Neural cell (in vitro differentiated cells): Measurements from ENCODE around the gene ARHGAP45. TPM values are rescaled to one million over a fixed set of nuclear protein-coding genes. Genes with fewer than 3 reads are reported as not detected.

Experiments used
- H2AFZ ChIP-seq: fragments of 200-600, 300-800 bp; sonication (generic), shearing (Covaris generic); 2 replicates; pipeline ENCODE4 v1.6.0; 2014; ENCODE audit warnings: low read depth, mild to moderate bottlenecking, antibody characterized with exemption, low read length, moderate library complexity
- H3F3A ChIP-seq: fragments of 200-600 bp; shearing (Covaris generic); 2 replicates; pipeline ENCODE4 v1.6.1; 2016; ENCODE audit warnings: mild to moderate bottlenecking, moderate library complexity, mixed read lengths, antibody characterized with exemption, low read length; ENCODE audit not compliant: insufficient read depth, poor library complexity, severe bottlenecking
- H3K27ac ChIP-seq: fragments of 200-600, 300-800 bp; sonication (generic), shearing (Covaris generic); 2 replicates; pipeline ENCODE4 v1.5.1; 2014; ENCODE audit warnings: mild to moderate bottlenecking, low read length, moderate library complexity
- H3K27me3 ChIP-seq: fragments of 300-800, 200-600 bp; sonication (generic), shearing (Covaris generic); 2 replicates; pipeline ENCODE4 v1.6.0; 2014; ENCODE audit warnings: mild to moderate bottlenecking, low read depth, low read length, moderate library complexity; ENCODE audit not compliant: insufficient read depth
- H3K36me3 ChIP-seq: fragments of 300-800, 200-600 bp; sonication (generic), shearing (Covaris generic); 2 replicates; pipeline ENCODE4 v1.5.1; 2014; ENCODE audit warnings: mild to moderate bottlenecking, antibody characterized with exemption, low read length, moderate library complexity; ENCODE audit not compliant: insufficient read depth
- H3K4me2 ChIP-seq: fragments of 300-800, 200-600 bp; sonication (generic), shearing (Covaris generic); 2 replicates; pipeline ENCODE4 v1.6.0; 2014; ENCODE audit warnings: mild to moderate bottlenecking, low read length
- H3K4me3 ChIP-seq: fragments of 300-800, 200-600 bp; sonication (generic), shearing (Covaris generic); 2 replicates; pipeline ENCODE4 v1.5.1; 2014; ENCODE audit warnings: mild to moderate bottlenecking, low read length, moderate library complexity
- H3K79me2 ChIP-seq: fragments of 200-600 bp; shearing (Covaris generic); replicated peaks from 2 replicates; pipeline ENCODE4 v1.6.0; 2014; ENCODE audit warnings: mild to moderate bottlenecking, low read length, moderate library complexity; ENCODE audit not compliant: insufficient read depth
- H3K9ac ChIP-seq: fragments of 300-800, 200-600 bp; sonication (generic), shearing (Covaris generic); 2 replicates; pipeline ENCODE4 v1.6.1; 2016; ENCODE audit warnings: mild to moderate bottlenecking, low read length, mixed read lengths
- H3K9me2 ChIP-seq: fragments of 200-600 bp; shearing (Covaris generic); 2 replicates; pipeline ENCODE4 v1.6.1; 2016; ENCODE audit warnings: mild to moderate bottlenecking, low read length, mixed read lengths; ENCODE audit not compliant: insufficient read depth
- H3K9me3 ChIP-seq: fragments of 200-600, 300-800 bp; sonication (generic), shearing (Covaris generic); 2 replicates; pipeline ENCODE4 v1.6.1; 2016; ENCODE audit warnings: mild to moderate bottlenecking, mixed run types, low read length, moderate library complexity, mixed read lengths
- H4K20me1 ChIP-seq: fragments of 200-600 bp; shearing (Covaris generic); 2 replicates; pipeline ENCODE4 v1.6.1; 2016; ENCODE audit warnings: mild to moderate bottlenecking, mixed run types; ENCODE audit not compliant: insufficient read depth
- EP300 ChIP-seq: fragments of 450-650 bp; conservative IDR thresholded peaks from 2 replicates; pipeline ENCODE4 v1.6.1; 2014; ENCODE audit warnings: antibody characterized with exemption, mild to moderate bottlenecking, moderate library complexity; ENCODE audit not compliant: poor library complexity, severe bottlenecking
- EZH2 ChIP-seq: fragments of 200-600, 300-800 bp; shearing (Covaris generic), sonication (generic); IDR thresholded peaks from 2 replicates; pipeline ENCODE4 v1.6.1; 2014; ENCODE audit warnings: antibody characterized with exemption, low read length, borderline replicate concordance, mild to moderate bottlenecking; ENCODE audit not compliant: insufficient read depth, poor library complexity, severe bottlenecking
- MXI1 ChIP-seq: fragments of 450-650 bp; conservative IDR thresholded peaks from 2 replicates; pipeline ENCODE4 v1.6.1; 2014; ENCODE audit warnings: antibody characterized with exemption, mild to moderate bottlenecking; ENCODE audit not compliant: poor library complexity, severe bottlenecking
- POLR2AphosphoS5 ChIP-seq: IDR thresholded peaks from 2 replicates; pipeline ENCODE4 v1.6.1; 2012
- RAD21 ChIP-seq: fragments of 450-650 bp; conservative IDR thresholded peaks from 2 replicates; pipeline ENCODE4 v1.6.1; 2014; ENCODE audit warnings: antibody characterized with exemption, mild to moderate bottlenecking, moderate library complexity
- SMC3 ChIP-seq: fragments of 450-650 bp; conservative IDR thresholded peaks from 2 replicates; pipeline ENCODE4 v1.6.1; 2014; ENCODE audit warnings: antibody characterized with exemption, mild to moderate bottlenecking, moderate library complexity; ENCODE audit not compliant: poor library complexity
- TAF1 ChIP-seq: IDR thresholded peaks from 2 replicates; pipeline ENCODE4 v1.6.1; 2012; ENCODE audit warnings: low read depth
- polyA plus RNA-seq: library from polyadenylated mRNA; depleted of rRNA; stranded (reverse); fragments of >200 nt; gene quantifications from 2 replicates; pipeline ENCODE4 v1.2.3, GENCODE V29; 2014
- TF ChIP-seq, protein P1 (sequence below): IDR thresholded peaks from 2 replicates; pipeline ENCODE4 v1.6.1; 2012; ENCODE audit warnings: borderline replicate concordance
- TF ChIP-seq, protein P2 (sequence below): fragments of 450-650 bp; IDR thresholded peaks from 2 replicates; pipeline ENCODE4 v1.5.1; 2014; ENCODE audit warnings: antibody characterized with exemption, mild to moderate bottlenecking, moderate library complexity; ENCODE audit not compliant: poor library complexity, severe bottlenecking

Gene ARHGAP45
- polyA plus RNA-seq, 1 donor from 2014 or later = 3.3 TPM

DNA sequence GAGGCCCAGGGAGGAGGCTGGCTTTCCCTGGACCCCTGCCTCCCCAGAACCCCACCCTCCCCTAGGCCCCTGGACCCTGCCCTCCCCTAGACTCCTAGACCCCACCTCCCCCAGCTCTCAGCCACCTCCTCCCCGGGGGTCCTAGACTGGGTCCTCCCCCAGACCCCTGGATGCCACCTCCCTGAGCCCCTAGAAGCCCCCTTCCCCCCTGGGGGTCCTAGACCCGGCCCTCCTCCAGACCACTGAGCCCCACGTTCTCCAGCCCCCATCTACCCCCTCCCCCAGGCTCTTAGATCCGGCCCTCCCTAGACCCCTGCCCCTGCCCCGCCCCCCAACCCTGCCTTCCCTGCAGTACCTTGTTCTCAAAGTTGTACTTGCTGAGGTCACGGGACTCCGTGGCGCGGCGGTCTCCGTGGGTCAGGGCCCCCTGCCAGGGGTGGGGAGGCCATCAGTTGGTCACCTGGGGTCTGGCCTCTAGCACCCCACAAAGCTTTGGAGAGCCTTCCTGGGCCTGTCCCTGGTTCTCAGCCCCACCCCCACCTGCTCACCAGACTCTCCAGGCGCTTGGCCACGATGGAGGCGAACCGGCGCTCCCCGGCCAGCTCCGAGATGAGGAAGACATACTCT is 44.8 kb downstream of the ARHGAP45 start:
- TF ChIP-seq SMC3 (no peak), POLR2AphosphoS5 (no peak), EP300 (no peak), MXI1 (no peak), RAD21 (no peak), TAF1 (no peak), EZH2 (no peak)
- TF ChIP-seq, protein P1, sequence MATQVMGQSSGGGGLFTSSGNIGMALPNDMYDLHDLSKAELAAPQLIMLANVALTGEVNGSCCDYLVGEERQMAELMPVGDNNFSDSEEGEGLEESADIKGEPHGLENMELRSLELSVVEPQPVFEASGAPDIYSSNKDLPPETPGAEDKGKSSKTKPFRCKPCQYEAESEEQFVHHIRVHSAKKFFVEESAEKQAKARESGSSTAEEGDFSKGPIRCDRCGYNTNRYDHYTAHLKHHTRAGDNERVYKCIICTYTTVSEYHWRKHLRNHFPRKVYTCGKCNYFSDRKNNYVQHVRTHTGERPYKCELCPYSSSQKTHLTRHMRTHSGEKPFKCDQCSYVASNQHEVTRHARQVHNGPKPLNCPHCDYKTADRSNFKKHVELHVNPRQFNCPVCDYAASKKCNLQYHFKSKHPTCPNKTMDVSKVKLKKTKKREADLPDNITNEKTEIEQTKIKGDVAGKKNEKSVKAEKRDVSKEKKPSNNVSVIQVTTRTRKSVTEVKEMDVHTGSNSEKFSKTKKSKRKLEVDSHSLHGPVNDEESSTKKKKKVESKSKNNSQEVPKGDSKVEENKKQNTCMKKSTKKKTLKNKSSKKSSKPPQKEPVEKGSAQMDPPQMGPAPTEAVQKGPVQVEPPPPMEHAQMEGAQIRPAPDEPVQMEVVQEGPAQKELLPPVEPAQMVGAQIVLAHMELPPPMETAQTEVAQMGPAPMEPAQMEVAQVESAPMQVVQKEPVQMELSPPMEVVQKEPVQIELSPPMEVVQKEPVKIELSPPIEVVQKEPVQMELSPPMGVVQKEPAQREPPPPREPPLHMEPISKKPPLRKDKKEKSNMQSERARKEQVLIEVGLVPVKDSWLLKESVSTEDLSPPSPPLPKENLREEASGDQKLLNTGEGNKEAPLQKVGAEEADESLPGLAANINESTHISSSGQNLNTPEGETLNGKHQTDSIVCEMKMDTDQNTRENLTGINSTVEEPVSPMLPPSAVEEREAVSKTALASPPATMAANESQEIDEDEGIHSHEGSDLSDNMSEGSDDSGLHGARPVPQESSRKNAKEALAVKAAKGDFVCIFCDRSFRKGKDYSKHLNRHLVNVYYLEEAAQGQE = no peak
- TF ChIP-seq, protein P2, sequence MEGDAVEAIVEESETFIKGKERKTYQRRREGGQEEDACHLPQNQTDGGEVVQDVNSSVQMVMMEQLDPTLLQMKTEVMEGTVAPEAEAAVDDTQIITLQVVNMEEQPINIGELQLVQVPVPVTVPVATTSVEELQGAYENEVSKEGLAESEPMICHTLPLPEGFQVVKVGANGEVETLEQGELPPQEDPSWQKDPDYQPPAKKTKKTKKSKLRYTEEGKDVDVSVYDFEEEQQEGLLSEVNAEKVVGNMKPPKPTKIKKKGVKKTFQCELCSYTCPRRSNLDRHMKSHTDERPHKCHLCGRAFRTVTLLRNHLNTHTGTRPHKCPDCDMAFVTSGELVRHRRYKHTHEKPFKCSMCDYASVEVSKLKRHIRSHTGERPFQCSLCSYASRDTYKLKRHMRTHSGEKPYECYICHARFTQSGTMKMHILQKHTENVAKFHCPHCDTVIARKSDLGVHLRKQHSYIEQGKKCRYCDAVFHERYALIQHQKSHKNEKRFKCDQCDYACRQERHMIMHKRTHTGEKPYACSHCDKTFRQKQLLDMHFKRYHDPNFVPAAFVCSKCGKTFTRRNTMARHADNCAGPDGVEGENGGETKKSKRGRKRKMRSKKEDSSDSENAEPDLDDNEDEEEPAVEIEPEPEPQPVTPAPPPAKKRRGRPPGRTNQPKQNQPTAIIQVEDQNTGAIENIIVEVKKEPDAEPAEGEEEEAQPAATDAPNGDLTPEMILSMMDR = no peak

DNA sequence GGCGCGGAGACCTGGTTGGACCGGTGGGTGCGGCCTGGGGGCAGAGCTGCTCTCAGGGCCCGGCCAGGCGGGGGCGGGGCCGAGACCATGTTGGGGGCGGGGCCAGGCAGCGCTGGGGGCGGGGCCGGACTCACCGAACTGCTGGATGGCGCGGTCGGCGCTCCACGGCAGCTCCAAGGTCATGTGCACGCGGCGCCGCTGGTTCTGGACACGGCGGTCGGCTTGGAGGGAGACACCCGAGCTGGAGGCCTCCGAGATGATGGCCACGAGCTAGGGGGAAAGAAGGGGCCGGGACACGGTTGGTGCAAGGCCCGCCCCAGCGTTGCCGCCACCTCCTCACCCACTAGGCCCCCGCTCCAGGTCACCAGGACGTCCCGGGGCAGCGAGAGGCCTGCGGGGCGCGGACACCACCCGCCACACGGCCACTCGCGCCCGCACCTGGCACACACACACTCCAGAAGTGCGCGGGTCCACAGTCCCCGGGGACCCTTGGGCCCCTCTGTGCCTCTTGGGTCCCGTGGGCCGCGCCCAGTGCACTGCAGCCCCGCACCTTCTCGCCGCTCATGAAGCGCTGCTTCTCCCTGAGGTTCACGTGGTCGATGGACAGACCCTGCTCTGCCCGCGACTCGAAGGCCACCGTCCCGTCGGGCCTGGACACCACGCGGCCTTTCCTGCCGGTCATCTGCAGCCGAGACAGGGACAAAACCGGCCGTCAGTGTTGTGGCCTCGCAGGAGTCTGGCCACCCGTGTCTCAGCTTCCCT is 45.5 kb downstream of the ARHGAP45 start:
- no peak overlapping the region for H3K27ac ChIP-seq
- H4K20me1 ChIP-seq = no peaks in the 10 kb centered on the region
- H3K27me3 ChIP-seq = no peaks in the 10 kb centered on the region
- H3K79me2 ChIP-seq = no peaks in the 10 kb centered on the region
- no peaks in the 10 kb centered on the region for H3F3A ChIP-seq
- no peak overlapping the region for H2AFZ ChIP-seq
- H3K36me3 ChIP-seq = no peaks in the 10 kb centered on the region
- no peak overlapping the region for H3K9ac ChIP-seq
- no peak overlapping the region for H3K4me3 ChIP-seq
- TF ChIP-seq RAD21 = no peak
- no peak for TF ChIP-seq EZH2
- no peak for TF ChIP-seq MXI1
- no peak for TF ChIP-seq POLR2AphosphoS5
- TF ChIP-seq, protein P2 = no peak
- TF ChIP-seq TAF1 = no peak
- TF ChIP-seq, protein P1 = no peak
- TF ChIP-seq EP300 = no peak
- no peak for TF ChIP-seq SMC3
- no peak overlapping the region for H3K4me2 ChIP-seq
- H3K9me3 ChIP-seq = no peaks in the 10 kb centered on the region
- no peaks in the 10 kb centered on the region for H3K9me2 ChIP-seq

More for the DNA sequence above, 44.8 kb downstream of the ARHGAP45 start:
- Histone ChIP-seq H3K4me3 (no peak overlapping the region), H3K27ac (no peak overlapping the region), H3K27me3 (no peaks in the 10 kb centered on the region), H3F3A (no peaks in the 10 kb centered on the region), H3K36me3 (no peaks in the 10 kb centered on the region), H2AFZ (no peak overlapping the region), H3K79me2 (no peaks in the 10 kb centered on the region), H4K20me1 (no peaks in the 10 kb centered on the region), H3K9me2 (no peaks in the 10 kb centered on the region), H3K9me3 (no peaks in the 10 kb centered on the region), H3K4me2 (no peak overlapping the region), H3K9ac (no peak overlapping the region)
